GDM1 (cell line): Measurements from ENCODE around the gene CIAO3.
"Not testable (repeated sequence)": the region's sequence is repeated elsewhere in the genome, so short reads cannot be mapped to it uniquely, and the experiment has no call there.

ENCODE experiments used
- DNase-seq: peaks from one replicate; lab custom pipeline; 2025; lab: John Stamatoyannopoulos, UW

The CIAO3 gene

GRCh38 chr16:740764-741505 is at the start of gene CIAO3:
TSS of gene CIAO3 (minus strand) at chr16:740997. CDS start at chr16:740985, 12 bp downstream.
- peak; percentile 85 for DNase-seq

DNA sequence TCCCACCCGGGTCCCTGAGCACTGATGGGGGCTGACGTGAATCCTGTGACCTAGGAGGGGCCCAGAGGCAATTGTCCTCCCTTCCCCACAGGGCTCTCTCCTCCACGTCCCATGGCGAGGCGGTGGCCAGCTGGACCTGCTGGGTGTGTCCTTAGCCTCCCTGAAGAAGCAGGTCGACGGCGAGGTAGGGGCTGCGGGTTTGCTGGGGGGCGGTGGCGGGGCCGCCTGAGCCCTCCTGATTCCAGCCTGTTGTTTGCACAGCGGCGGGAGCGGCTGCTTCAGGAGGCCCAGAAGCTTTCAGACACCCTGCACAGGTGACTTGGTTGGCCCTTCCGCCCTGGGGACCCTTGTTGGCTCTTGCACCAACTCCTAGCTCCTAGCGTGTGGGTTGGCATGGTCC is 49.3 kb upstream of the CIAO3 start:
- DNase-seq, result no peak

DNA sequence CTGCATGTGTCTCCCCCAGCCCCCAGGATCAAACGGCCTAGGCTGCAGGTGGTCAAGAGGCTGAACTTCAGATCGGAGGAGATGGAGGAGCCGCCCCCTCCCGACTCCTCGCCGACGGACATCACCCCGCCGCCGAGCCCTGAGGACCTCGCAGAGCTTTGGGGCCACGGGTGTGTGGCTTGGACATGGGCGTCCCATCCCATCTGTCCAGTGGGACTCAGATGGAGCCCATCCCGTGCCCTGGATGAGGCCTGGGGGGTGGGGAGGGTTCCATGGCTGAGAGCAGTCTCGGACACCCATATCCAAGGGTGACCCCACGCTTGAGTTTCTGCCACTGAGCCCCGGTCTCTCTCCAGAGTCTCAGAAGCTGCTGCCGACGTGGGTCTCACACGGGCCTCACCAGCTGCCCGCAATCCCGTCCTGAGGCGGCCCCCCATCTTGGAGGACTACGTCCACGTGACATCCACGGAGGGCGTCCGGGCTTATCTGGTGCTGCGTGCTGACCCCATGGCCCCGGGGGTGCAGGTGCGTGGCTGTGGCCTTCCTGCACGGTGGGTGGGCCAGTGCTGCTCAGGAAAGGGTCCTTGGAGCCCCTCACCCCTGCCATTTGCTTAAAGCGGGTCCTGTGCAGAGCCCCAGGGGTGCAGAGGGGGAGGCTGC is 48.5 kb upstream of the CIAO3 start:
- DNase-seq, result no peak

- peak; percentile 92 for DNase-seq
Observed at GRCh38 chr16:788399-789126, 47.8 kb upstream of the CIAO3 start, which contains the start of gene CHTF18. TSS of gene CHTF18 (plus strand) at chr16:788620. CDS start at chr16:788685, 65 bp downstream.

DNA sequence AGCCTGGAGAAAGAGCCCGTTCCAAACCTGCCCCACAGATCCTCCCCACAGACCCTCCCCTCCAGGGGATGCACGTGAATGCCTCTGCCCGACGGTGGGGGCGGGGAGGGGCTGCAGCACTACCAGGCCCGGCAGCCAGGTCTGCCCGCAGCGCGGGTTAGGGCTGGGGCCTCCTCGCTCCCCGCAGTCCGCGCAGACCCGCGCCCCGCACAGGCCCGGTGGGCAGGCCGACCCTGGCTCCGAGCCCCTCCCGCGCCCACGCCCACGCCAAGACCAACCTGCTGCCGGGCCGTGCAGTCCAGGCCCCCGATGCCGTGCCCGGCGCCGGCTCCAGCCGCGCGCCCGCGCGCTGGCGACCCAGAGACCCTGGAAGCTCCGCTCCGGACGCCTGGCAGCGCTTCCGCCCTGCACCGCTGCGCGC is 47.2 kb upstream of the CIAO3 start, which contains the start of gene RPUSD1:
RPUSD1 (minus strand) TSS at position 404 of the 421 bp plus-strand sequence. CDS start 644 bp downstream, outside the sequence.
- DNase-seq, result no peak

DNA sequence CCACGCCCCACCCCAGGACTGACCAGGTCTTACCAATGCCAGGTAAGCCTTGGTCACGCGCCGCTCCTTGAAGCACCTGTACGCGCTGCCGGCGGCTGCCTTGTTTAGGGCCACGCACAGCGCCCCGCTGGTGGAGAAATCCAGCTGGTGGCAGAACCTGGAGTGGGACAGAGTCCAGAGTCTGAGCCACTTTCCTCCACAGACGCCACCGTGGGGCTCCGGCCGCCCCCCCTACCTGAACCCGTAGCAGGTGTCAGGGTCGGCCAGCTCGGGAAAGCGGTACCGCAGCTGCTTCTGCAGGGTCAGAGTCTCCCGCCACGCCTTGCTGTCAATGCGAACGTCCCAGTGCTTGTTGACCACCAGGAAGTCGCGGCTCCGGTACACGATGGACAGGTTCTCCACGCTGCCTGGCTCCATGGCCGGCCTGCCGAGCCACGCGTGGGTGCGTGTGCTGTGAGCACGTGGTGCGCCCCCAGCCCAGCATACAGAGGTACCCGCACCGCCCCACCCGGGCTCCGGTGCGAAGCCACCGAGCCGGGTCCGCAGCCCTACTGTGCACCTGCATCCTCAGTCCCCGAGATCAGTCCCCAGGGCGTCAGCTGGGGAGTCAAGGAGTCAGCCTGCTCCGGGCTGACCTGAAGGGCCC is 46.6 kb upstream of the CIAO3 start:
- no peak for DNase-seq

- DNase-seq, result peak; percentile 6
Observed at GRCh38 chr16:785563-786535, 45.1 kb upstream of the CIAO3 start.

- DNase-seq, result no peak
Observed at GRCh38 chr16:784431-784830, 43.6 kb upstream of the CIAO3 start.

GRCh38 chr16:783404-784161 is 42.8 kb upstream of the CIAO3 start:
- no peak for DNase-seq

DNA sequence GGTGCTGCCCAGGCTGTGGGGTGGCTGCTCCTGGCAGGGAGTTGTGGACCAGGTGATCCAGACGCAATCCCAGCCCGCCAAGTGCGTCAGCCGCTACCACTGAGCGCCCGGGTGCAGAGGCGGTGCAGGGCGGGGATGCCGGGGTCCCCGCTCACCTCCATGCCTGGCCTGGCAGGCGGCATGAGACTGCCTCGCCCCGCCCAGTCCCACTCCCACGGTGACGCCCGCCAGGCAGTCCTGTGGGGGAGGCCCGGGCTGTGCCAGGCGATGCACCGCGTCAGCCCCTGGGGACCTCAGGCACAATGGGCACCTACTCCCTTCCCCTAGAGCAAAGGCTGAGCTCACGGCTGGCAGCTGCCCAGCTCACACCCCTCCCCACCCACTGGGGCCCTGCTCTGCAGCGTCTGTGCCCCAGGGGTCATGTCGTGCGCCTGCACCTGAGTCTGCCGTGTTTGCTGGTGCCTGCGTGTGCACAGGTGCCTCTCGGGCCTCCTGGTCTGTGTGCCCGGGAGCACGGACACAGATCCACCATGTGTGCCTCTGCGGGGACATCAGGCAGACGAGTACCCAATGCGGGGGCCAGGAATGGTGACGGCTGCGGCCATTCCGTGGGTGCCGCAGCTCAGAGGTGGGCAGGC is 42.1 kb upstream of the CIAO3 start:
- no peak for DNase-seq

- no peak for DNase-seq
Observed at GRCh38 chr16:782258-782657, 41.5 kb upstream of the CIAO3 start.

GRCh38 chr16:781346-782010 is 40.7 kb upstream of the CIAO3 start:
- DNase-seq, result no peak

DNA sequence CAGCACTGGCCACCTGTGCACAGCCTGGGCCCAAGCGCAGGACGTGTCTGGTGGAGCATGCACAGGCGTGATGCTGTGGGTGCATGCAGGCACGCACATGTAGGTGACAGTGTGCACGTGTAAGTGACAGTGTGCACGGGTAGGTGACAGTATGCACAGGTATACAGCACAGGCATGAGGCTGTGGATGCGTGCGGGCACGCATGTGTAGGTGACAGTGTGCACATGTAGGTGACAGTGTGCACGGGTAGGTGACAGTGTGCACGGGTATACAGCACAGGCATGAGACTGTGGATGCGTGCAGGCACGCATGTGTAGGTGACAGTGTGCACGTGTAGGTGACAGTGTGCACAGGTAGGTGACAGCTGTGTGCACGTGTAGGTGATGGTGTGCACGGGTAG is 39.5 kb upstream of the CIAO3 start:
- DNase-seq, result no peak

GRCh38 chr16:779561-779960 is 38.8 kb upstream of the CIAO3 start:
- no peak for DNase-seq

- no peak for DNase-seq
Observed at GRCh38 chr16:778909-779527, 38.2 kb upstream of the CIAO3 start.

GRCh38 chr16:778447-778846 is 37.6 kb upstream of the CIAO3 start:
- no peak for DNase-seq

DNA sequence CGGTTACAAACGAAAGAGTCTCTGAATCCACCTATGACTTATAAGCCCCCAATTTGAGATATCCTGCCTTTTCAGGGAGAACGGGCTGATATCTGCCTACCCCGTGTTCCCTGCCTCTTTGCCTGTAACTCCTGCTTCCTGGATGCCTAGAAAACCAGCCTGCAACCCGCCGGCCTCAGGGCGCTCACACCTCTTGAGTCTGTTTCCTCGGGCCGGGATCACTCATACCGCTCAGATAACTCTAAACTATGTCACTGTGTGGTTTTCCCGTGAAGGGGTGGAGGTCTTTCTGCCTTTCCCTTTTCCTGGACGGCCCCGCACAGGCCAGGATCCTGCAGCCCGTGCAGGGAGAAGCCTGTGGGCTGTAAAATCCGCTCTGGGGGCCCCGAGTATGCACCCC is 37.0 kb upstream of the CIAO3 start:
- no peak for DNase-seq

- DNase-seq, result no peak
Observed at GRCh38 chr16:776824-777223, 36.0 kb upstream of the CIAO3 start.

DNA sequence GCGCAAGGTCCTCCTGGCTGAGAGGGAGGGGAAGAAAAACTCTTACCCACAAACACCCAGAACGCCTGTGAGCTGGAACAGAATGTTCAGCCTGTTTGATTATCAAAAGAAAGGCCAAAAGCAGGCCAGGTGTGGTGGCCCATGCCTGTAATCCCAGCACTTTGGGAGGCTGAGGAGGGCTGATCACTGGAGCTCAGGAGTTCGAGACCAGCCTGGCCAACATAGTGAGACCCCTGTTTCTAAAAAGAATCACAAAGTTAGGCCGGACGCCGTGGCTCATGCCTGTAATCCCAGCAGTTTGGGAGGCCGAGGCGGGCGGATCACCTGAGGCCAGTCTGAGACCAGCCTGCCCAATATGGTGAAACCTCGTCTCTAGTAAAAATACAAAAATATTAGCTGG is 35.5 kb upstream of the CIAO3 start:
- not testable (repeated sequence) for DNase-seq
